Occipital lobe (tissue), 2 donors: Measurements from ENCODE around the gene SLIT3. TPM values are rescaled to one million over a fixed set of nuclear protein-coding genes. Genes with fewer than 3 reads are reported as not detected.

Experiments
- DNase-seq: peaks from one replicate; lab custom pipeline; 2025; lab: John Stamatoyannopoulos, UW
- total RNA-seq: library from RNA; depleted of rRNA; stranded (reverse); fragments of >200 nt; gene quantifications from one replicate; pipeline ENCODE4 v1.2.3, GENCODE V29; 2014

SLIT3 gene
- total RNA-seq, 1 donor from 2014 or later, result 0.78 TPM

- no peak for DNase-seq
Observed at GRCh38 chr5:168714046-168714445, 586.9 kb downstream of the SLIT3 start.

- no peak for DNase-seq
Observed at GRCh38 chr5:168713051-168713450, 587.9 kb downstream of the SLIT3 start.

GRCh38 chr5:168712280-168712924 is 588.5 kb downstream of the SLIT3 start:
- no peak for DNase-seq

GRCh38 chr5:168710706-168711105 is 590.2 kb downstream of the SLIT3 start:
- DNase-seq, result no peak

- DNase-seq, result no peak
Observed at GRCh38 chr5:168707716-168708695, 592.9 kb downstream of the SLIT3 start.

GRCh38 chr5:168706655-168707069 is 594.3 kb downstream of the SLIT3 start:
- DNase-seq, result peak; percentile 14

- DNase-seq, result no peak
Observed at GRCh38 chr5:168705321-168705720, 595.6 kb downstream of the SLIT3 start.

GRCh38 chr5:168702511-168702910 is 598.4 kb downstream of the SLIT3 start:
- no peak for DNase-seq

GRCh38 chr5:168701641-168702040 is 599.3 kb downstream of the SLIT3 start:
- no peak for DNase-seq

GRCh38 chr5:168699002-168699401 is 601.9 kb downstream of the SLIT3 start:
- DNase-seq, result peak; percentile 28

- DNase-seq, result no peak
Observed at GRCh38 chr5:168697034-168697720, 603.8 kb downstream of the SLIT3 start.

GRCh38 chr5:168696611-168697010 is 604.3 kb downstream of the SLIT3 start:
- DNase-seq, result no peak

- no peak for DNase-seq
Observed at GRCh38 chr5:168695301-168695835, 605.6 kb downstream of the SLIT3 start.

- DNase-seq, result no peak
Observed at GRCh38 chr5:168694289-168694688, 606.6 kb downstream of the SLIT3 start.

- DNase-seq, result no peak
Observed at GRCh38 chr5:168693883-168694282, 607.1 kb downstream of the SLIT3 start.

GRCh38 chr5:168693297-168693696 is 607.6 kb downstream of the SLIT3 start:
- no peak for DNase-seq

GRCh38 chr5:168691891-168692290 is 609.0 kb downstream of the SLIT3 start:
- DNase-seq, result no peak

GRCh38 chr5:168689260-168689659 is 611.7 kb downstream of the SLIT3 start:
- DNase-seq, result no peak

GRCh38 chr5:168686837-168687236 is 614.1 kb downstream of the SLIT3 start:
- DNase-seq, result no peak

- DNase-seq, result no peak
Observed at GRCh38 chr5:168685566-168685965, 615.4 kb downstream of the SLIT3 start.

GRCh38 chr5:168683927-168684295 is 617.0 kb downstream of the SLIT3 start:
- no peak for DNase-seq
